Smooth muscle cell (in vitro differentiated cells): ENCODE data around the gene RAE1. TPM values are rescaled to one million over a fixed set of nuclear protein-coding genes. Genes with fewer than 3 reads are reported as not detected.

Source experiments
- DNase-seq: peaks from one replicate; lab custom pipeline; 2025; ENCODE audit not compliant: unreplicated experiment; lab: John Stamatoyannopoulos, UW
- H2AFZ ChIP-seq: fragments of 200-600 bp; sonication (generic); 2 replicates; pipeline ENCODE4 v1.6.0; 2016; ENCODE audit warnings: antibody characterized with exemption, low read depth, mild to moderate bottlenecking
- H3F3A ChIP-seq: fragments of 200-600 bp; sonication (generic); 2 replicates; pipeline ENCODE4 v1.6.0; 2017; ENCODE audit warnings: antibody characterized with exemption, low read depth
- H3K27ac ChIP-seq: fragments of 200-600 bp; sonication (generic); 2 replicates; pipeline ENCODE4 v1.5.1; 2016; ENCODE audit warnings: low read depth, mild to moderate bottlenecking
- H3K27me3 ChIP-seq: fragments of 200-600 bp; sonication (generic); 2 replicates; pipeline ENCODE4 v1.6.1; 2016; ENCODE audit warnings: low read depth, mild to moderate bottlenecking
- H3K36me3 ChIP-seq: fragments of 200-600 bp; sonication (generic); 2 replicates; pipeline ENCODE4 v1.5.1; 2016; ENCODE audit warnings: low read depth
- H3K4me1 ChIP-seq: fragments of 200-600 bp; sonication (generic); 2 replicates; pipeline ENCODE4 v1.5.1; 2016; ENCODE audit warnings: low read depth
- H3K4me2 ChIP-seq: fragments of 200-600 bp; sonication (generic); 2 replicates; pipeline ENCODE4 v1.6.0; 2016; ENCODE audit warnings: mild to moderate bottlenecking
- H3K4me3 ChIP-seq: fragments of 200-600 bp; sonication (generic); 2 replicates; pipeline ENCODE4 v1.5.1; 2016; ENCODE audit warnings: mild to moderate bottlenecking
- H3K79me2 ChIP-seq: fragments of 200-600 bp; sonication (generic); 2 replicates; pipeline ENCODE4 v1.6.0; 2016; ENCODE audit warnings: low read depth, mild to moderate bottlenecking
- H3K9ac ChIP-seq: fragments of 200-600 bp; sonication (generic); 2 replicates; pipeline ENCODE4 v1.6.0; 2016; ENCODE audit warnings: low read depth
- H3K9me3 ChIP-seq: fragments of 200-600 bp; sonication (generic); replicated peaks from 2 replicates; pipeline ENCODE4 v1.5.1; 2016; ENCODE audit warnings: low read depth
- H4K20me1 ChIP-seq: fragments of 200-600 bp; sonication (generic); 2 replicates; pipeline ENCODE4 v1.6.0; 2016; ENCODE audit warnings: low read depth
- CTCF ChIP-seq: fragments of 200-600 bp; sonication (generic); IDR thresholded peaks from 2 replicates; pipeline ENCODE4 v1.5.1; 2017; ENCODE audit warnings: borderline replicate concordance, mild to moderate bottlenecking, antibody characterized with exemption; ENCODE audit not compliant: insufficient read depth, poor library complexity, severe bottlenecking
- WGBS: methylation state at CpG from one replicate; pipeline ENCODE4 v1.1.7; 2016; ENCODE audit warnings: low lambda C conversion rate; 5-methylcytosine and 5-hydroxymethylcytosine counted together
- polyA plus RNA-seq: library from polyadenylated mRNA; unstranded; fragments of >200 nt; fragmentation: Nextera tagmentation; extraction: Ambion mirVana; gene quantifications from 2 replicates; pipeline ENCODE4 v1.2.1, GENCODE V29; 2016
- total RNA-seq: library from RNA; depleted of rRNA; stranded (reverse); fragments of >200 nt; gene quantifications from 2 replicates; pipeline ENCODE4 v1.2.3, GENCODE V29; 2014

The RAE1 gene
- total and polyA plus RNA-seq, 2 experiments from 2014 or later: 34.9 to 53.5 TPM

DNA sequence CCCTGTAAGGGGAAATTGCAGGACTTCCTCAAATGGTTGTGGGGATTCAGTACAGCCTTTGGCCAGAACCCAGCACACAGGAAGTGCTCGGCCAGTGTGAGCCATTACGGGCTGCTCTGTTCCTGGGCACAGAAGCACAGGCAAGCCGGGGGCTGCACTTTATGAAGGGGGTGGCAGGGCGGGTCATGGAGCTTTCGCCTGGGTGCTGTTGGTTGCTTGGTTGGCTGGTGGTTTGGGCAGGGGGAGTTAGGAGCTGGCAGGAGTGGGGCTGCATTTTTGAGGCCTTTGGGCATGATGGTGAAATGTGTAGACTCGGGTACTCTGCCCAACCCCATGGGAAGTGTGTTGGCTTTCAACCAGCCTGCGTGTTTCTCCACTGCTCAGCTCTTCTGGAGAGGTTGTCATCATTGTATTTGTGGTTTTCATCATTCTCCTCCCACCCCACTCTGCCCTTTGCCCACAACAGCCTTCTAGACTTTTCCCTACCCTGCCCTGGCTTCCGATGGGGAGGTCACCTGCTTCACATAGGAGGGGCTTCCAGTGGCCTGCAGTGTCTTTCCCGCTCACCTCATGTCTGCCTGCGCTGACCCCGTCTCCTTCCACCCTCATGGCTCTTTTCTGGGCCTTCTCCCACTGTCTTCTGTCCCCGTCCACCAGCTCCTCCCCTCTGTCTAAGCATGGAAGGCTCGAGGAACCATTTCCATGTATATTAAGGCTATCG lies 24.0 kb downstream of the RAE1 start:
- H3K27ac ChIP-seq: no peak overlapping the region
- no peaks in the 10 kb centered on the region for H3K9me3 ChIP-seq
- no peaks in the 10 kb centered on the region for H3K79me2 ChIP-seq
- H3K4me1 ChIP-seq: no peaks in the 10 kb centered on the region
- no peaks in the 10 kb centered on the region for H3F3A ChIP-seq
- H3K4me2 ChIP-seq: no peak overlapping the region
- no peak for TF ChIP-seq CTCF
- no peak for DNase-seq
- no peak overlapping the region for H3K9ac ChIP-seq
- H3K27me3 ChIP-seq: no peaks in the 10 kb centered on the region
- H3K36me3 ChIP-seq: peaks cover 8% of the 10 kb centered on the region
- H4K20me1 ChIP-seq: peaks cover 22% of the 10 kb centered on the region
- no peak overlapping the region for H2AFZ ChIP-seq
- WGBS: 97% methylated on average over 14 of the region's 14 CpGs
- no peak overlapping the region for H3K4me3 ChIP-seq

- H3K27ac ChIP-seq: no peak overlapping the region
- H3K9ac ChIP-seq: no peak overlapping the region
- no peak for TF ChIP-seq CTCF
- no peak overlapping the region for H3K4me2 ChIP-seq
- H3F3A ChIP-seq: no peaks in the 10 kb centered on the region
- WGBS: 96% methylated on average over 10 of the region's 10 CpGs
- no peak overlapping the region for H3K4me3 ChIP-seq
- H3K4me1 ChIP-seq: no peaks in the 10 kb centered on the region
- no peaks in the 10 kb centered on the region for H3K27me3 ChIP-seq
- H3K79me2 ChIP-seq: no peaks in the 10 kb centered on the region
- no peak overlapping the region for H2AFZ ChIP-seq
- H4K20me1 ChIP-seq: peaks cover 22% of the 10 kb centered on the region
- H3K9me3 ChIP-seq: no peaks in the 10 kb centered on the region
- peaks cover 6% of the 10 kb centered on the region for H3K36me3 ChIP-seq
- DNase-seq: no peak
These were observed 24.7 kb downstream of the RAE1 start for GRCh38 chr20:57375652-57376230.

DNA sequence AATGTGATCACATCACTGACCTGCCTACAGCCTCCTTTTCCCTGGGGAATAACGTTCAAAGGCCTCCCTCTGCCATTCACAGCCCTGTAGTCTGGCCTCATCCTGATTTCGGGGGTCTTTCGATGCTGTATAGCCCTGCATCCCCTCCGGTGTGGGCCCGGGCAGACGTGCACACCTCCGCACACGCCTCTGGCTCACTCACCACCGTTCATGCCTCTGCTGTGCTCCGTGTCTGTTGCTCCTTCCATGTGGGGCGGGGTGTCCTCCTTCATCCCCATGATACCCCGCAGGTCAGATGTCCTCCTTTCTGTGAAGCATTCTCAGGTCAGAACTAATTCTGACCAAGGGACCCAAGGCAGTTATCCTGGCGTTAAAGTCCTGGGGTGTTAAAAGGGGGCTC lies 26.3 kb downstream of the RAE1 start:
- H3K4me3 ChIP-seq: no peak overlapping the region
- H4K20me1 ChIP-seq: peaks cover 26% of the 10 kb centered on the region
- no peak for TF ChIP-seq CTCF
- WGBS: 95% methylated on average over 13 of the region's 13 CpGs
- H3K79me2 ChIP-seq: no peaks in the 10 kb centered on the region
- H3K36me3 ChIP-seq: peaks cover 6% of the 10 kb centered on the region
- no peaks in the 10 kb centered on the region for H3F3A ChIP-seq
- no peaks in the 10 kb centered on the region for H3K27me3 ChIP-seq
- DNase-seq: no peak
- H3K9ac ChIP-seq: no peak overlapping the region
- H2AFZ ChIP-seq: no peak overlapping the region
- H3K27ac ChIP-seq: no peak overlapping the region
- no peaks in the 10 kb centered on the region for H3K9me3 ChIP-seq
- H3K4me1 ChIP-seq: no peaks in the 10 kb centered on the region
- no peak overlapping the region for H3K4me2 ChIP-seq

DNA sequence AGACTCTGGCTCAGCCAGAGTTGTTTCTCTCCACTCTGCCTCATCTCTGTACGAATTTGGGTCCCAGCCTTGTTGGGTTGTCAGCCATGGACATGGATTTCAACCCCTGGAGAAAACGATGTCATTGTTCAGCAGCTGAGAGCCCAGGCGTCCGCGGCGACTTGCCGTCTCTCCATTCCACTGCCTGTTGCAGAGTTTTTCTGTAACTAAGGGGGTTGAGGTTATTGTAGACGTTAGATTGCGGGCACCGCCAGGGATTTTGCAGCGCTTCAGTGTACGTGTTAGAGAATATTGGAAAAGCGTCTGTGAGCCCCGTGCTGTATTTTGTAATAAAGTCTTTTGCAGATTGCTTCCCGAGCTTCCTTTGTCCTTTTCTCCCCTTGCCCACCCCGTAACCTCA lies 27.1 kb downstream of the RAE1 start:
- Histone ChIP-seq H3K27ac (no peak overlapping the region), H3K27me3 (no peaks in the 10 kb centered on the region), H3K9ac (no peak overlapping the region), H3K4me2 (no peak overlapping the region), H3K4me3 (no peak overlapping the region), H4K20me1 (peaks cover 26% of the 10 kb centered on the region), H3K36me3 (peaks cover 6% of the 10 kb centered on the region), H3K4me1 (no peaks in the 10 kb centered on the region), H3K79me2 (no peaks in the 10 kb centered on the region), H3K9me3 (no peaks in the 10 kb centered on the region), H3F3A (no peaks in the 10 kb centered on the region), H2AFZ (no peak overlapping the region)
- WGBS: 95% methylated on average over 16 of the region's 16 CpGs
- TF ChIP-seq CTCF: no peak
- no peak for DNase-seq
